Measurements from ENCODE around the gene FAM53C.
"Not testable (repeated sequence)": the region's sequence is repeated elsewhere in the genome, so short reads cannot be mapped to it uniquely, and the experiment has no call there.

FAM53C gene

DNA sequence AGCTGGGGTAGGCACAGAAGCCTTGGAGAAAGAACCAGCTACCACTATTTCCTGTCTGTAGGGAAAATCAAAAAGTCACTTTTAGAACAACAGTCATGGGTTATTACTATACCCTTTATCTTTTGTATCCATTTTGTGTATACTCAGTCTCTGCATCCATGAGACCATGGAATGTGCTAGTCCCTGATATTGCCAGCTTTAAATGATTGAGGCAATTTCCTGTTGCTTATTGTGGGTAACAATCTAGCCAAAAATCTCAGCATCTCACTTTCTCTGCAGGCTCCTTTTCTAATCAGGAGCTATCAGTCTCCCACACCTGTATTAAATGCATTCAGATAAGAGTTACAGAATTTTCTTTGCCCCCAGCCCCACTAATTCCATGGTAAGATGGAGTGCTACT, 13.5 kb downstream of the FAM53C start:
- no peak for DNase-seq

- peak; percentile 99 for DNase-seq
These were observed 14.1 kb downstream of the FAM53C start, which contains the start of gene KDM3B for GRCh38 chr5:138352071-138352721. Gene KDM3B (plus strand): TSS chr5:138352685. CDS start chr5:138352796, 111 bp downstream.

DNA sequence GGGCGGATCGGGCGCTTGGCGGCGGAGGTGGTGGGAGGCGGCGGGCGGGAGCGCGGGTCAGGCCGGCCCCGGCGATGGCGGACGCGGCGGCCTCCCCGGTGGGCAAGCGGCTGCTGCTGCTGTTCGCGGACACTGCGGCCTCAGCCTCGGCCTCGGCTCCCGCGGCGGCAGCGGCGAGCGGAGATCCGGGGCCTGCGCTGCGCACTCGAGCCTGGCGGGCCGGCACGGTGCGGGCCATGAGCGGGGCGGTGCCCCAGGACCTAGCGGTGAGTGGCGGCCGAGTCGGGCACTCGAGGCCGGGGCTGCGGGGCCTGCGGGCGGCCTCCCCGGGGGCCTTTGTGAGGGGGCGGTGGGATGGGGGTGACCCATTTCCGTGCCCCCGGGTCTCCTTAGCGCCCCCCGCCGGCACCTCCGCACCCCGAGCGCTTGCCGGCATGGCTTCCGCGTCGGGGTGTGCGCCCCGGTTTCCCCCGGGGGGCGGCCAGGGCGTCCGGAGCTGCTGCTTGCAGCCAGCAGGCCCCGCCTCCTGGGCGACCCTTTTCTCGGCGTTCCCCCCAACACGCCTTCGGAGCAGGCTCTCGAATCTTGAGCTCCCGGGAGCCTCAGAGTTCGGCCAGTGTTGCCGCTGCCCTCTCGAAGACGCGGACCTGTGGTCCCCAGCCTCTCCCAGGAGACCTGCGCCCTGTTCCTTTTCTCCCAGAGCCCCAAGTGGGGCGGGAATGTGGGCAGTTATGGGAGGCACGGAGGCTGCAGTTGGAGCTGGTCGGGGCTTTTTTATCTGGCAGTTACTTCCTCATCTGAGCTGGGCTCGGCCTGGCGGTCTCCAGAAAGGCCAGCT, 14.9 kb downstream of the FAM53C start:
- peak; percentile 85 for DNase-seq

GRCh38 chr5:138353560-138354080, 15.6 kb downstream of the FAM53C start:
- no peak for DNase-seq

DNA sequence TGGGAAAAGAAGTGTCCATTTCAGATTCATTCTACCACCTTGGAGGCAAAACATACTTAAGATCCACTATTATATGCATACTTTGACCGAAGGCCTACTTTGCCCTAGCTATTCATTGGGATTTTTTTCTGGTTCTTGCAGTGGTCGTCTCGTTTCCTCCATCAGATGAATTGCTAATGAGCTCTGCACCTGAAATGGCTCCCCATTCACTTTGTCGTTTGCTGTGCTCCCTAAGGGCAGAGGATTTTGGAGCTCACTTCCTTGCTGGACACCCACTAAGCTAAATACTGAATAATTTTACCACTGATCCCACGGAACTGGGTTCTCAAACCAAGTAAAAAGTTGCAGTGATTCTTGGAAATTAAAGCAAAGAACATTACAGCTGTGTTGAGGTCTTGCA, 16.3 kb downstream of the FAM53C start:
- DNase-seq, result no peak

GRCh38 chr5:138354926-138355378, 16.9 kb downstream of the FAM53C start:
- DNase-seq, result peak; percentile 59

DNA sequence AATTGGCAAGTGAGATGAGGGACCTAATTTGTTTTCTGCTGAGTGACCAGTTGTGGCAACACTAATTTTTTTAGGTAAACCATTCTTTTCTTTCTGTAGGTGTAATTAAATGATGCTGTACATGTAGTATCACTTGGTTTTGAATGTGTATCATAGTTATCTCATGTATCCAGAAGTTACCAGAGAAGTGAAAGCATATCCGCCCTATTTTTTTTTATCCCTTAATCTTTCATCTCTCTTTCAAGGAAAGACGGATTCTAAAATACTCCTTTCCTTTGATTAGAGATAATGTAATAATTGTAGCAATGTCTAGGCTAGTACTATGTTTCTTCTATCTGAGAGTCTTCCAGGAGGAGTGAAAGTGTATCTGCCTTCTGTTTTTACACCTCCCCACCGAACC, 21.6 kb downstream of the FAM53C start:
- DNase-seq, result no peak

GRCh38 chr5:138360941-138361452, 22.9 kb downstream of the FAM53C start:
- no peak for DNase-seq

GRCh38 chr5:138364576-138364975, 26.5 kb downstream of the FAM53C start:
- no peak for DNase-seq

DNA sequence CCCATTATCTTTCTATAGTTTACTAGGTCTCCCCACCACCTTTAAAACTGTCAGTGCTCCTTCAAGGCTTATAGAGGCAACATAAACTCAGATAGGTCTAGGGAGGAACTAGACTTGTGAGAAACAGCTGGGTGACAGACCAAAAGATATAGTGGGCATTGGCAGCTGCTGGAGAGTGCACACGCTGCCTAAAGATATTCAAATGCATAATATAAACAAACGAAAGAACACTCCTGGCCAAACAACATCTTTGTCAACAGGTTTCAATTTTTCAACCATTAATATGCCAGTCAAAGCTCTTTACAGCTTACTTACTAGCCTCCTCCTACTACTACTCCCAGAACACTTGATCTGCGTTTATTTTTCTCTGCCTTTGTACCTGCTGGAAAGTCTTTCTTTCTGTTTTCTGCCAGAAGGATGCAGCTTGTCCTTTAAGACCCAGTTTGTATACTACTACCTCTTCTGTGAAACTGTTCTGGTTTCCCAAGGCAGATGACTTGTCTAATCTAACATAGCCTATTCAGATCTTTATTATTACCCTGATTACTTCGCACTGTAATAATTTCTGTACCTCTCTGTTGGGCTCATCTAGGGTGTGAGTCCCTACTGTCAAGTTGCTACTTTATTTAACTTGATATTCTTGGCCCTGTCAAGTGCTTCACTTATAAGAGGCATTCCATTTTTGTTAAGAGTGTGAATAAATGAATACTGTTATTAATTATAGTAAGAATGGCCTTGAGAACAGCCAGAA, 28.7 kb downstream of the FAM53C start:
- no peak for DNase-seq

- DNase-seq, result no peak
These were observed 31.2 kb downstream of the FAM53C start for GRCh38 chr5:138369261-138369660.

DNA sequence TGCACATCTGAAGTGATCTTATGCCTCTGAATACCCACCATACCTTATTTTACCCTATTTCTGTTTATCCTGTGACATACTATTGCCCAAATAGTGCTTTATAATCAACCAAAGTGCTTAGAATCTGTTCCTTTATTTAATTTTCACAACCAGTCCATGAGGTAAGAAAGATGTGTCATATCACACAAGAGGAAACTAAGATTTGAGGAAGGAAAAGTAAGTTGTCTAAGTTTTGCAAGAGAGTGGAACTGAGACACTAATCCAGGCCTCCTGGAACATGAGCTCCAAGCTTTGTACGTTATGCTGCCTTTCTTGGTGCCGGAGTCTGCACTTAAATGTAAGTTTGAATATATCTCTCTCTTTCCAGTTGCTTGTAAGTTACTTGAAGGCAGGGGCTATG, 31.6 kb downstream of the FAM53C start:
- DNase-seq, result no peak

DNA sequence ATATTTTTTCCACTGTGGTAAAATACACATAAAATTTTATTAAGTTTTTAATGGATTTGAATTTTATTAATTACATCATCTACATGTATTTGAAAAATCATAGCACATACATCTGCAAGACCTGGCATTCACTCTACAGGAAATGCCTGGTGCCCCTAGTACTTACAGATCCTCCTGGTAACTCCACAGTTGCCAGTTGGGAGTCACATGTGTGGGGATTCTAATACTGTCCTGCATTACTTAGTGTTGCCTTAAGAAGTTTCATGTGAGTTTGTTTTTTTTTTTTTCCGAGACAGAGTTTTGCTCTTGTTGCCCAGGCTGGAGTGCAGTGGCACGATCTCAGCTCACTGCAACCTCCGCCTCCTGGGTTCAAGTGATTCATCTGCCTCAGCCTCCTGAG, 32.5 kb downstream of the FAM53C start:
- no peak for DNase-seq

DNA sequence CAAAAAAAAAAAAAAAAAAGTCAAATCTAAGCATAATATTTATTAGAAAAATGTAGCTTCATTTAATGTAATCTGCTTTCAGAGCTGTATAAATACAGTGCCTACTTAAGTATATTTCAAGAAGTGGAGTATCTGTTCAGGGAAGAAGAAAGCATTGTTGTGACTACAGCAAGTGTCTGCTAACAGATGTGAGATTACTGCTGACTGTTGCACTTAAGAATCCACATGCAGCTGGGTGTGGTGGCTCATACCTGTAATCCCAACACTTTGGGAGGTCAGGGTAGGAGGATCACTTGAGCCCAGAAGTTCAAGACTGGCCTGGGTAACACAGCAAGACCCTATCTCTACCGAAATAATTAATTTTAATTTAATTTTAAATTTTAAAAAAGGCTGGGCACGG, 33.4 kb downstream of the FAM53C start:
- DNase-seq, result no peak

- DNase-seq, result no peak
These were observed 34.2 kb downstream of the FAM53C start for GRCh38 chr5:138372225-138372624.

DNA sequence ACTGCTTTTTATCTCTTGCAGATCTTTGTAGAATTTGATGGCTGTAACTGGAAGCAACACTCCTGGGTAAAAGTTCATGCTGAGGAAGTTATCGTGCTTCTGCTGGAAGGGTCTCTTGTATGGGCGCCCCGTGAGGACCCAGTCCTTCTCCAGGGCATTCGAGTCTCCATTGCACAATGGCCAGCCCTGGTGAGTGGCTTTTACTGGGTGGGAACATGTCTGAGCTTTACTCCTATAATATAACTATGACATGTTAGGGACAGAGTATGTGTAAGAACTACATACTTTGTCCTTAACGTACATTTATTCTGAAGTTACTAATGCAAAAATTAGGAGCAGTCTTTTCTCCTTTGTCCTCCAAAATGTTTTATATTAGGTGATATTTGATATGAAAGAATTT, 34.6 kb downstream of the FAM53C start:
- DNase-seq, result no peak

DNA sequence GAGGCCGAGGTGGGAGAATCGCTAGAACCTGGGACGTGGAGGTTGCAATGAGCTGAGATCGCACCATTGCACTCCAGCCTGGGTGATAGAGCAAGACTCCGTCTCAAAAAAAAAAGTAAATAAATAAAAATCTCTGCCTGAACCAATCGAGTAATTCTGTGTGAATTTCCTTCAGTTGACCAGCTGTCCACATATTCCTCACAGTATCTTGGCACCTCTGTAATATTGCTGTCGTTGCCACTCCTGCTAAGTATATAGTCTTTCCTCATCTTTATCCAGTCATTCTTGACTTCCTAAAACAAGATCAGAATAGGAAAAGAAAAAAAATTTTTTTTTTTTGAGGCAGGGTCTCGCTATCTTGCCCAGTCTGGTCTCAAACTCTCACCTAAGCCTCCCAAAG, 44.3 kb downstream of the FAM53C start:
- DNase-seq, result no peak

GRCh38 chr5:138385660-138386059, 47.6 kb downstream of the FAM53C start:
- no peak for DNase-seq

- DNase-seq, result no peak
These were observed 48.2 kb downstream of the FAM53C start for GRCh38 chr5:138386290-138386689.

GRCh38 chr5:138389332-138389731, 51.3 kb downstream of the FAM53C start:
- no peak for DNase-seq

- not testable (repeated sequence) for DNase-seq
These were observed 51.8 kb downstream of the FAM53C start for GRCh38 chr5:138389911-138390310.

GRCh38 chr5:138391859-138392386, 53.9 kb downstream of the FAM53C start:
- no peak for DNase-seq

Data from activated CD8-positive, alpha-beta memory T cell treated with anti-CD3 and anti-CD28 coated beads, Interleukin-2, amount 50 U/mL, for 48 hours (primary cell).